ENCODE results near the gene PLB1.

GRCh38 chr2:28633746-28634145 lies 137.9 kb downstream of the PLB1 start:
- TF ChIP-seq SMC3 (conservative IDR thresholded peaks at IDR 0.05; ENCODE audit: poor library complexity) (no peak), EP300 (conservative IDR thresholded peaks at IDR 0.05; ENCODE audit: poor library complexity, severe bottlenecking) (no peak), CTCF (IDR thresholded peaks at IDR 0.05; ENCODE audit: poor library complexity, severe bottlenecking) (no peak), EZH2 (IDR thresholded peaks at IDR 0.05; ENCODE audit: borderline replicate concordance, insufficient read depth, low read length, poor library complexity, severe bottlenecking) (no peak)

All from neural cell (in vitro differentiated cells).